WI38 (cell line): Measurements from ENCODE around the gene SPAG4.
A peak's percentile ranks its signal among the peaks of the same experiment; 100 is the strongest.

Source experiments
- H3K4me3 ChIP-seq: 2 replicates; pipeline ENCODE4 v1.5.1; 2011; ENCODE audit warnings: low read depth, mild to moderate bottlenecking, control low read depth, low read length
- CTCF ChIP-seq: IDR thresholded peaks from 2 replicates; pipeline ENCODE4 v1.5.1; 2012; ENCODE audit warnings: low read depth, mild to moderate bottlenecking, control low read depth, low read length

Gene SPAG4

DNA sequence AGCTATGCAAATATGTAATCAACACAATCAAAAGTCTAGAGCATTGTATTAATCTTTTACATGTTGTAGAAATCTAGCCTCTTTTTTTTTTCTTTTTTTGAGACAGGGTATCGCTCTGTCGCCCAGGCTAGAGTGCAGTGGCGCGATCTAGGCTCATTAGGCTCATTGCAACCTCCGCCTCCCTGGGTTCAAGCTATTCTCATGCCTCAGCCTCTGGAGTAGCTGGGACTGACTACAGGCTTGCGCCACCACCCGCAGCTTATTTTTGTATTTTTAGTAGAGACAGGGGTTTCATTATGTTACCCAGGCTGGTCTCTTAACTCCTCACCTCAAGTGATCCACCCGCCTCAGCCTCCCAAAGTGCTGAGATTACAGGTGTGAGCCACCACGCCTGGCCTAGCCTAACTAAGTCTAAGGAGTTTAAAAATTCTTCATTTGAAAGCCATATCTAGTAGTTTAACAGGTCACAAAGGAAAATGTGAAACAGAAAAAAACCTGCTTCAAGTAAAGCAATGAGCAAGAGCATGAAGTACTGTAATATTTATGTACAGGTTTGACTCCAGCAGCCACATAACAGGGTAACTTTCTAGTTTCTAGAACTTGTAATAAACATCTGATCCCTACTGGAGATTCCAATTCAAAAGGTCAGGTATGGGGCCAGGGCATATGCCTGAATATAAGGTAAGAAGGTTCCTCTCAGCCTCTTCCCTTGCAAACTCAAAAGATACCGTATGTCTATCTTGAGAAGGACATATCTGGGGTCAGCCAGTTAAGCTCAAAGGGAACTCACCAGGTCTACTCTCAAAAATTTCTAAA lies 44.7 kb downstream of the SPAG4 start:
- H3K4me3 ChIP-seq, result no peak overlapping the region
- no peak for TF ChIP-seq CTCF

DNA sequence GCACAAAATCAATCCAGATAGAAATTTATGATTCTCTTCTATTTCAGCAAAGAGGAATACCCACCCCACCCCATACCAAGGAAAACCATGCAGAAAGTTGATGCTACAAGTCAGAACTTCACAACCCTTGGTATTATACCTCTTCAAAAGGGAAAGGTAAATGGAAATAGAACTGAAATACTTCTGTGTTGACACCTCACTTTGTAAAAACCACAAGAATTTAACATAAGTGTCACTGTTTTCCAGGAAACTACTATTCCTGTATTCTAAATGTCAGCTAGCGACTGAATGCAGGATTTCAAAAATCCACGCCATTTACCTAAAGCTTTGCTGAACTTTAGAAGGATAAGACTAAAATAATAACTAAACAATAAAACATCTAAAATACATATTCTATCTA lies 45.4 kb downstream of the SPAG4 start:
- TF ChIP-seq CTCF, result no peak
- H3K4me3 ChIP-seq, result no peak overlapping the region; the same call in 1 of the 2 replicates

DNA sequence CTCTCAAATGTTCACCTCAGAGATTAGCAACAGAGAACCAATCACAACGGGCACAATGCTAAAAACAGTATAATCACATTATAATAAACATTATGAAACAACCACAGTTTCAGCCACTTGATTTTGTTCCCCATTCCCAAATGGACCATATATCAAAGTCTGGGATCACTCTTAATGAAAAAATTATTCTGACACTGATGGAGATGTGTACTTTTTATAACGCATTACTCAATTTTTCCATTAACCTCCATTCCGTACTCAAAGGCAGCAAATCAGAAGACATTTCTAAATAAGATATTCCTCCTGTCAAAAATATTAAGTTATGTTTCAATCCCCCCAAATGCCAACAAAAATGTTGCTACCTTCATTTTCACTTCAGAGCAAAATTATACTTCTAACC lies 46.3 kb downstream of the SPAG4 start:
- no peak for TF ChIP-seq CTCF
- peak overlapping the region; percentile 84 for H3K4me3 ChIP-seq

GRCh38 chr20:35662551-35662950 lies 46.9 kb downstream of the SPAG4 start:
- TF ChIP-seq CTCF, result no peak
- peak overlapping the region; percentile 84 for H3K4me3 ChIP-seq

DNA sequence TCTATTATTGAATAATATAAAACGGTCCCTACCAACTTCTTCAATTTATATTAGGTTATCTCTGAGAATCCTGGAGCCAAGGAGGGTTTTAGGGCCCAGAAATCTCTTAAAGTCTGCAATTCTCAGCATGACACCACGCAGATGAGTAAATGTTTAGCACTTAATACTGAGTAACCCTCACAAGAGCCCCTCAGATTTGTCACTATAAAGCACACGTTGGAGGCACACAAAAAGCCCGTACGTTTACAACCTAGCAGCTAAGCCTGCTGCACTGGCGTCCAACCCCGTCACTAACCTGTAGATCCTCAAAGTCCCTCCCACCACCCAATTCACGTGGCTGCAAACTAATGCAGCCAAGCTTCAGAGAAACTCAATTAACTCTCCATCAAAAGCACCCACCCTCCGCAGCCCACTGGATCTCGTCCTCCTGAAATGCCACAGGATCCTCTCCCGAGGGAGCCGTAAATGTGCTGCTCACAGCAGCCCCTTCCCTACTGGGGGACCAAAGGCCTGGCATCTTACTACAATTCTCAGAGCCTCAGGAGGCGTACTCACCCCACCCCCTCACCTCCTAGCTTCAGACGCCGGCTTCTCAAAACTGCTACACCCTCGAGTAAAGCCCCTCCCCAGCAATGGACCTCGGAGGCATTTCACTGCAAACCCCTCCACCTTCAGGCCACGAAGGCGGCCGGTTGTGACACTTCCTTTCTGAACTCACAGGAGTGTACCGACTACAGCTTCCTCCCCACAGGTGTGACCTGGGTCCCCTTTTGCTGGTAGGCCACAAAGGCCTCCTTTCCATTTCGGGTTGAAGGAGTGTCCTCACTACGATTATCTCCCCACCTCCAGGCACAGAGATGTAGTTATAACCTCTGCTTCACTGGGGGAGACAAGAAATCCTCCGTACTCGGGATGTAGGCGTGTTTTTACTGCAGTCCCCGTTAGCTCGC lies 48.2 kb downstream of the SPAG4 start:
- peak overlapping the region; percentile 84 for H3K4me3 ChIP-seq
- no peak for TF ChIP-seq CTCF

DNA sequence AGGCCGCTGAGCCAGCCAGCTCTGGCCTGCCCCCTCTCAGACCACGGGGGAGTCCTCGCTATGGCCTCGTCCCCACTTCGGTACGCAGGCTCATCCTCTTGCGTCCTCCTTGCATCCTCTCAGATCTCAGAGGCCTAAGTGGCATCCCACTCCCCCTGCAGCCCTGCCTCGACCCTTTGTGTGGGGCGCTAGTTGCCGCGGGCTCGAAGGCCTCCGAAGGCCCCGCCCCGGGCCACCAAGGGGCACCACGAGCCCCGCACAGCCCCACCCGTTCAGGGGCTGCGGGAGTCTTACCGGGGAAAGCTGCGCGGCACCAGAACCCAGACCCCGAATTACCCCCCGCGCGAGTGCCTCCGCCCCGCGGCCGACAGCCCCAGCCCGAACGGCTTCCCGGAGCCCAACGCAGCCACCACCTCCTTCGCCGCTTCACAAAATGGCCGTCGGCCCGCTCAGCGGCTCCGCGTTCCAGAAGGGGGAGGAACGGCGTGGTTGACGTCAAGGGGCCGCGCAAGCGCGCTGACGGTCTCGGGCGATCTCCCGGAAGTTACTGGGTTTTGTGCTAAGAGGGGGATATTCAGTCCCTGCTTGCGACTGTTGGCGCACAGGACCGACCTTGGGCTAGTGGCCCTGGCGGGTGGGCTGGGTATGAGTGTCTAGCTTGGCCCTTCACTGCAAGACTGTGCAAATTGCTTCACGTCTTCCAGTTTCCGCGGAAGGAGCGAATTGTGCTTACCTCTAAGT lies 49.0 kb downstream of the SPAG4 start, which contains the start of the genes CPNE1 and RBM12:
Gene CPNE1, minus strand, starts transcription at position 435 of the 741 bp plus-strand sequence. CDS start 31,977 bp downstream, outside the sequence.
Gene RBM12, minus strand, starts transcription at position 435 of the 741 bp plus-strand sequence. CDS start 9,578 bp downstream, outside the sequence.
- no peak for TF ChIP-seq CTCF
- H3K4me3 ChIP-seq, result peak within 1 kb of the TSS; percentile 84
